H1 (cell line): ENCODE measurements around the gene ASF1B. TPM values are rescaled to one million over a fixed set of nuclear protein-coding genes. Genes with fewer than 3 reads are reported as not detected.

Source experiments
- ASH2L ChIP-seq: fragments of 200-600, 300-600 bp; sonication (generic); IDR thresholded peaks from one replicate; pipeline ENCODE4 v1.7.1; 2017; ENCODE audit warnings: low read length
- ATF3 ChIP-seq: IDR thresholded peaks from 2 replicates; pipeline ENCODE4 v1.6.1; 2011; ENCODE audit warnings: low read depth, mild to moderate bottlenecking, low read length; ENCODE audit not compliant: insufficient read depth
- BCL11A ChIP-seq, 2 experiments: IDR thresholded peaks; one replicate each; pipeline ENCODE4 v1.6.1; 2011; ENCODE audit warnings: low read depth in 2 of 2, low read length in 2 of 2, mild to moderate bottlenecking in 2 of 2
- CBX8 ChIP-seq: fragments of 300-800, 300-1000 bp; sonication (generic); IDR thresholded peaks from 2 replicates; pipeline ENCODE4 v1.7.1; 2016; ENCODE audit warnings: low read depth, low read length, borderline replicate concordance
- CREB1 ChIP-seq: IDR thresholded peaks from 2 replicates; pipeline ENCODE4 v1.6.1; 2012; ENCODE audit warnings: inconsistent platforms
- CTCF ChIP-seq, 3 experiments: IDR thresholded peaks; 1 replicate in 2 of 3; 2 replicates in 1 of 3; pipeline versions ENCODE4 v1.5.1 to v1.6.1; 2011; ENCODE audit warnings: low read length in 3 of 3, mild to moderate bottlenecking in 3 of 3, inconsistent platforms in 2 of 3, low read depth in 1 of 3, moderate library complexity in 1 of 3; ENCODE audit not compliant: insufficient read depth in 1 of 3; ENCODE audit errors: control extremely low read depth in 1 of 3
- GABPA ChIP-seq: IDR thresholded peaks from 2 replicates; pipeline ENCODE4 v1.6.1; 2011; ENCODE audit warnings: mild to moderate bottlenecking, low read length, moderate library complexity, borderline replicate concordance; ENCODE audit not compliant: insufficient read depth
- HDAC2 ChIP-seq, 2 experiments: fragments of 300-600 bp in 1 of 2; sonication (generic) in 1 of 2; IDR thresholded peaks; 2 replicates each; pipeline ENCODE4 v1.6.1; 2011 to 2012; ENCODE audit warnings: low read depth in 2 of 2, low read length in 2 of 2, mild to moderate bottlenecking in 2 of 2, moderate library complexity in 2 of 2, borderline replicate concordance in 1 of 2, inconsistent platforms in 1 of 2
- MAFK ChIP-seq: IDR thresholded peaks from 2 replicates; pipeline ENCODE4 v1.6.1; 2012; ENCODE audit warnings: low read depth, mild to moderate bottlenecking, improper control_type of control experiment, low read length
- NRF1 ChIP-seq: IDR thresholded peaks from 2 replicates; pipeline ENCODE4 v1.6.1; 2011; ENCODE audit warnings: mild to moderate bottlenecking, low read depth, low read length, improper control_type of control experiment
- POLR2A ChIP-seq, 2 experiments: IDR thresholded peaks; 1 replicate in 1 of 2; 2 replicates in 1 of 2; pipeline ENCODE4 v1.6.1; 2011; ENCODE audit warnings: low read depth in 2 of 2, low read length in 2 of 2, mild to moderate bottlenecking in 2 of 2; ENCODE audit errors: control extremely low read depth in 1 of 2
- RBBP5 ChIP-seq: IDR thresholded peaks from 2 replicates; pipeline ENCODE4 v1.7.1; 2012; ENCODE audit warnings: low read depth, mild to moderate bottlenecking, inconsistent platforms, low read length, moderate library complexity, borderline replicate concordance
- SAP30 ChIP-seq: fragments of 300-600 bp; sonication (generic); IDR thresholded peaks from 2 replicates; pipeline ENCODE4 v1.7.1; 2012; ENCODE audit warnings: low read length, moderate library complexity, mild to moderate bottlenecking, inconsistent platforms; ENCODE audit not compliant: insufficient read depth, insufficient replicate concordance
- SIN3A ChIP-seq, 2 experiments: IDR thresholded peaks in 1 of 2; conservative IDR thresholded peaks in 1 of 2; 2 replicates each; pipeline ENCODE4 v1.6.1; 2011 to 2012; ENCODE audit warnings: low read length in 2 of 2, improper control_type of control experiment in 1 of 2, low read depth in 1 of 2, mild to moderate bottlenecking in 1 of 2
- SIRT6 ChIP-seq: IDR thresholded peaks from one replicate; pipeline ENCODE4 v1.7.1; 2012; ENCODE audit warnings: low read length, inconsistent platforms
- SIX5 ChIP-seq: IDR thresholded peaks from 2 replicates; pipeline ENCODE4 v1.6.1; 2011; ENCODE audit warnings: mild to moderate bottlenecking, low read depth, low read length
- SUZ12 ChIP-seq: fragments of 200-600 bp; sonication (generic); IDR thresholded peaks from 2 replicates; pipeline ENCODE4 v1.6.1; 2012; ENCODE audit warnings: mild to moderate bottlenecking, inconsistent platforms, low read length, moderate library complexity, mixed read lengths
- TAF1 ChIP-seq: IDR thresholded peaks from 2 replicates; pipeline ENCODE4 v1.6.1; 2011; ENCODE audit warnings: mild to moderate bottlenecking, low read depth, low read length
- TAF7 ChIP-seq: optimal IDR thresholded peaks from 2 replicates; pipeline ENCODE3; 2011; ENCODE audit warnings: low read depth, mild to moderate bottlenecking, inconsistent platforms, low read length, moderate library complexity, borderline replicate concordance
- TCF12 ChIP-seq: IDR thresholded peaks from 2 replicates; pipeline ENCODE4 v1.6.1; 2011; ENCODE audit warnings: low read depth, mild to moderate bottlenecking, low read length
- TEAD4 ChIP-seq: IDR thresholded peaks from 2 replicates; pipeline ENCODE4 v1.6.1; 2012; ENCODE audit warnings: low read depth, low read length, inconsistent platforms, mixed read lengths
- polyA plus RNA-seq, 7 experiments: library from polyadenylated mRNA; depleted of rRNA in 3 of 7; stranded (reverse) in 5 of 7; unstranded in 2 of 7; fragments of >200 nt in 5 of 7; fragments of 200-250 nt in 2 of 7; gene quantifications; 1 replicate in 5 of 7; 2 replicates in 1 of 7; 4 replicates in 1 of 7; pipeline versions ENCODE4 v1.2.1 to v1.2.3, GENCODE V29; 2011 to 2013; ENCODE audit warnings: missing spikeins in 2 of 7, mixed read lengths in 2 of 7
- total RNA-seq: library from RNA; stranded (reverse); fragmentation: NEBNext Ultra II Directional; extraction: Animal tissue kit (Norgen Biotek cat#: 25700); gene quantifications from 2 replicates; pipeline ENCODE4 v1.2.1, GENCODE V29; 2021

Gene ASF1B
- total and polyA plus RNA-seq, 2 of the 8 experiments (the other 6 are each of a cell fraction or from before 2014, with no cell fraction given) = 32.6 to 59.2 TPM

- TF ChIP-seq TCF12 (no peak), HDAC2 (IDR thresholded peaks at IDR 0.05; ENCODE audit: borderline replicate concordance in 1 of 2, low read depth in 2 of 2, low read length in 2 of 2) (no peak), MAFK (no peak), ATF3 (no peak), SIN3A (conservative IDR thresholded peaks at IDR 0.05 in 1 of 2, IDR thresholded peaks at IDR 0.05 in 1 of 2; ENCODE audit: low read depth in 1 of 2, low read length in 2 of 2) (0 out of 4 replicates have a peak, but pooled peaks have one; percentile 11 to 56), CBX8 (no peak), CTCF (IDR thresholded peaks at IDR 0.05; ENCODE audit: control extremely low read depth in 1 of 3, insufficient read depth in 1 of 3, low read depth in 1 of 3, low read length in 3 of 3) (peak; percentile 37 to 63 (median 55)), TEAD4 (no peak), TAF7 (peak; percentile 81), SUZ12 (no peak), ASH2L (peak; percentile 5), CREB1 (peak; percentile 6), POLR2A (IDR thresholded peaks at IDR 0.05; ENCODE audit: control extremely low read depth in 1 of 2, low read depth in 2 of 2, low read length in 2 of 2) (peak; percentile 71 to 93), BCL11A (IDR thresholded peaks at IDR 0.05; ENCODE audit: low read depth in 2 of 2, low read length in 2 of 2) (no peak), TAF1 (peak; percentile 89), GABPA (no peak; the same call in 1 of the 2 replicates), NRF1 (peak; percentile 24; the same call in 1 of the 2 replicates), RBBP5 (no peak), SAP30 (peak; percentile 46), SIX5 (no peak), SIRT6 (no peak)
Observed at GRCh38 chr19:14136509-14137281, at the start of gene ASF1B (continued).
